HG03280 (cell line): ENCODE data around the gene LRRC10.

ENCODE experiments used
- ATAC-seq: cut with Tn5 transposase; IDR thresholded peaks from one replicate; pipeline ENCODE4 v1.9.1; 2021; ENCODE audit warnings: mild to moderate bottlenecking, moderate library complexity; ENCODE audit not compliant: unreplicated experiment

LRRC10 gene

DNA sequence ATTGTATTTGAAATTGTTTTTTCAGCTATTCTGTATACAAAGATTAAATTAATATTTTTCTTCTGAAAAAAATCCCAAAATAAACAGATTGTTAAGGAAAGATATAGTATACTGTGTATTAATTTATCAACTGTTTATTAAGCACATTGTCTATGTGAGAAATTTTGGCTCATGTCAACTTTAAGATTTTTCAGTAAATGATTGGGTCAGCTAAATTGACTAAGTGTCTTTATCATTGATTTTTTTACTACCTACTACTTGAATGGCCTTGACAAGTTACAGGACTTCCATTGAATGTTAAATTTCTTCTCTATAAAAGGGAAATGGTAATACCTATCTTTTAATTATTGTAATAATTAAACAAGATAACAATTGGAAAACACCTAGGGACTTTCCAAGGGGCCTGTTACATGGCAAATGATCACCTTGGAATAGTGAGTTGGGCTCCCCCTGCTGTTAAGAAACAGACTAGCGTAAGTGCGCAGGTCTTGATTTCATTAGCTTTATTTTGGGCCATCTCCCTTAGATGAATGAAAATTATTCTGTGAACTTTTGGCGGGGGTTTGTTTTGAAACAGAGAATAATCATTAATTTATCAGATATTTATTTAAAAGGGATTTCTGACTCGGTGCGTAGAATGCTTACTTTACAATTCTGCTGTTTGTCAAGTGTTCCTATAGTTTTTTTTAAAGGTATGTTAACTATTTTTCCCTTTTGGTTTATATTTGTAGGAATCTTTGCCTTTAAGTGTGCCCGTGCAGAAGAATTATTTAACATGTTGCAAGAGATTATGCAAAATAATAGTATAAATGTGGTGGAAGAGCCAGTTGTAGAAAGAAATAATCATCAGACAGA, 39.9 kb downstream of the LRRC10 start:
- peak; percentile 82 for ATAC-seq

DNA sequence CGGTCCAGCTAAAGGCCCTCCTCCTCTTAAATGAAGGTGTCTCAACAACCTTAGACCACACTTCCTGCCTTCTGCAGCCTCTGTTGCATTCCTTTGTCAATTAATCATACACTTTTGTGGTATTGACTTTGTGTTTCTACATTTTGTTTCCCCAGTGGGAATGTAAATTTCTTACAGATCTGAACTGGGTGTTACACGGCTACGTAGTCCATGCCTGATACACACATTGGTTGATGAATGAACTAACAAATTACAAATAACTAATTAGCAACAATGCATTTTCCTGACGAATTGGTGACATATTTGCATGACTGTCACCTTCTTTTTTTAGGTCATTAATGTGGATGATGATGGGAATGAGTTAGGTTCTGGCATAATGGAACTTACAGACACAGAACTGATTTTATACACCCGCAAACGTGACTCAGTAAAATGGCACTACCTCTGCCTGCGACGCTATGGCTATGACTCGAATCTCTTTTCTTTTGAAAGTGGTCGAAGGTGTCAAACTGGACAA, 40.6 kb downstream of the LRRC10 start:
- no peak for ATAC-seq

DNA sequence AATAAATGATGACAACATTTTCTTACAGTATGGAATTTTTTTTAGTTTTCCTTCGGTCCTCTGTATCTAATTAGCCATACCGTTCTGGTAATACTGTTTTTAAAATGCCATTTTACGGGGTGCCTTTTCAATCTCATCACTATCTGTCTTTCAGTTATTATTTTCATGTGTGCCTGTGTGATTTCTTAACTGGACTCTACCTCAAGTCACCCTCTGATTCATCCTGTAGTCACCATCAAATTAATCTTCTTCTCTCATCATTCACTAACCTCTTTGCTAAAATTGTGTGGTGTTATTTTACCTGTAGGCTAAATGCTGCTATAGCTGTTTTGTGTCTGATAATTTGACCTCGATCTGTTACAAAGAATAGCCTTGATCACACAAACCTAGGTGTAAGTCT, 41.5 kb downstream of the LRRC10 start:
- ATAC-seq = no peak

DNA sequence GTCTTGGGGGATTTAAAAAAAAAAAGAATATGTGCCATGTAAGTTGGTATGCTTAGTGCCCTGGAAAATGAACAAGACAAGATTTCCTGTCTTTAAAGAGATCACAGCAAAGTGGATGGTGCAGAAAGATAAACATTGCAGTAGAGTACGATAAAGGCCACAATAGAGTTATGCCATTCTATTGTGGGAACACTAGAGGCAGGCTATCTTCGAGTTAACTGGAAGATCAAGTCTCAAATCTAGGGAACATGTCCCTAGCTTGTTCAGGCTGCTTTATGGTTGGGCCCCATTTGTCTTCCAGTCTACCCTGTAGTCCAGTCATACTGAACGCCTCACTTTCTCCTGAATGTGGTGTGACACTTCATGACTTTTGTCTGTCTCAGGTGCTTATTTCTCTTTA, 44.1 kb downstream of the LRRC10 start:
- ATAC-seq = no peak

DNA sequence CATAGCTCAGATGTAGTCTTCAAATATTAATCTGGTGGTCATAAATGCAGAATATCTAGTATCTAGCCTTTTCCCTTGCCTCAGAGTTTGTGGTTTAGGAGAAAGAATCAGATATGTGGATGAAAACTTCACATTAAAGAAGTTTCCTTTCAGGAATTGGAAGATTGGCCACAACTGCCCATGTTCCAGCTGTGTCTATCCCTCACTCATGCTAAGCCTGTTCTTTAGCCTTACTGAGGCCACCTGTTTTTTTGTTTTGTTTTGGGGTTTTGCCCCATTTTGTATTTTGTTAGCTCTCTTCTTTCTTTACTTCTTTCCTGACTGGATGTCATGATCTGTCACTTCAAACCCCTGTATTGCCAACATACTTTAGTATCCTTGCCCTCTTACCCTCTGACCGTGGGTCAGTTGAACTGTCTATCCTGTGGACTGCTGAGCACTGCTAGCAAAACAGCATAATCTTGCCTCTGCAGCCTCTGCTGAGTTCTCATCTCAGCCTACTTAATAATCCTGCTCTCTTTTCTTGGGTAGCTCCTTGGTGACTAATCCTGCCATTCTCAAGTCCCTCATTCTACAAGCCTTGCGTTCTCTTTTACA, 47.4 kb downstream of the LRRC10 start:
- no peak for ATAC-seq
